H9 (cell line): ENCODE data around the gene LRMDA. TPM values are rescaled to one million over a fixed set of nuclear protein-coding genes. Genes with fewer than 3 reads are reported as not detected.

Experiments used
- DNase-seq: peaks from one replicate; pipeline ENCODE4 v3.0.0-alpha.2; 2017
- H2AFZ ChIP-seq: one replicate; pipeline ENCODE4 v1.6.1; 2013; ENCODE audit warnings: mild to moderate bottlenecking, low read length, control low read depth, moderate library complexity
- H2AK5ac ChIP-seq: 2 replicates; pipeline ENCODE4 v1.6.1; 2013; ENCODE audit warnings: low read length, control low read depth, mixed read lengths; ENCODE audit not compliant: insufficient read length
- H2BK120ac ChIP-seq: one replicate; pipeline ENCODE4 v1.6.1; 2013; ENCODE audit warnings: low read depth, mild to moderate bottlenecking, low read length, control low read depth, inconsistent platforms; ENCODE audit not compliant: poor library complexity, severe bottlenecking
- H2BK12ac ChIP-seq: 2 replicates; pipeline ENCODE4 v1.6.1; 2013; ENCODE audit warnings: low read length, control low read depth, mixed read lengths, low read depth; ENCODE audit not compliant: insufficient read length
- H2BK15ac ChIP-seq: 2 replicates; pipeline ENCODE4 v1.6.1; 2013; ENCODE audit warnings: low read depth, low read length, control low read depth
- H2BK20ac ChIP-seq: one replicate; pipeline ENCODE4 v1.6.1; 2013; ENCODE audit warnings: low read depth, mild to moderate bottlenecking, low read length, control low read depth, inconsistent platforms; ENCODE audit not compliant: poor library complexity, severe bottlenecking
- H2BK5ac ChIP-seq: 2 replicates; pipeline ENCODE4 v1.6.1; 2013; ENCODE audit warnings: low read length, control low read depth, mixed read lengths; ENCODE audit not compliant: insufficient read length
- H3K14ac ChIP-seq: 2 replicates; pipeline ENCODE4 v1.6.1; 2013; ENCODE audit warnings: low read length, control low read depth; ENCODE audit not compliant: insufficient read depth
- H3K18ac ChIP-seq: 2 replicates; pipeline ENCODE4 v1.6.1; 2013; ENCODE audit warnings: low read depth, mild to moderate bottlenecking, mixed read lengths, low read length, control low read depth; ENCODE audit not compliant: insufficient read length
- H3K23ac ChIP-seq: 2 replicates; pipeline ENCODE4 v1.6.1; 2013; ENCODE audit warnings: low read length, control low read depth, mixed read lengths, low read depth; ENCODE audit not compliant: insufficient read length
- H3K23me2 ChIP-seq: 2 replicates; pipeline ENCODE4 v1.6.1; 2013; ENCODE audit warnings: low read depth, mild to moderate bottlenecking, mixed read lengths, low read length, control low read depth; ENCODE audit not compliant: insufficient read length, poor library complexity, severe bottlenecking
- H3K27ac ChIP-seq: 2 replicates; pipeline ENCODE4 v1.5.1; 2013; ENCODE audit warnings: low read length, control low read depth, mixed read lengths, low read depth; ENCODE audit not compliant: insufficient read length
- H3K27me3 ChIP-seq: 2 replicates; pipeline ENCODE4 v1.6.1; 2013; ENCODE audit warnings: low read length, control low read depth, inconsistent platforms; ENCODE audit not compliant: insufficient read depth
- H3K4ac ChIP-seq: 2 replicates; pipeline ENCODE4 v1.6.1; 2013; ENCODE audit warnings: low read depth, mild to moderate bottlenecking, control low read depth, inconsistent platforms, low read length, moderate library complexity
- H3K4me1 ChIP-seq: 2 replicates; pipeline ENCODE4 v1.6.1; 2013; ENCODE audit warnings: low read length, control low read depth, inconsistent platforms; ENCODE audit not compliant: insufficient read depth
- H3K4me2 ChIP-seq: 2 replicates; pipeline ENCODE4 v1.6.1; 2013; ENCODE audit warnings: low read length, control low read depth, mixed read lengths; ENCODE audit not compliant: insufficient read length, insufficient read depth
- H3K56ac ChIP-seq: 2 replicates; pipeline ENCODE4 v1.6.1; 2013; ENCODE audit warnings: low read depth, mild to moderate bottlenecking, mixed read lengths, low read length, control low read depth; ENCODE audit not compliant: insufficient read length
- H3K79me1 ChIP-seq: 2 replicates; pipeline ENCODE4 v1.6.1; 2013; ENCODE audit warnings: low read depth, mild to moderate bottlenecking, moderate library complexity, low read length, control low read depth, inconsistent platforms; ENCODE audit not compliant: insufficient read depth, poor library complexity, severe bottlenecking
- H3K79me2 ChIP-seq: 2 replicates; pipeline ENCODE4 v1.6.1; 2013; ENCODE audit warnings: low read length, control low read depth, inconsistent platforms; ENCODE audit not compliant: insufficient read depth
- H3K9ac ChIP-seq: 2 replicates; pipeline ENCODE4 v1.6.1; 2013; ENCODE audit warnings: low read length, control low read depth, mixed read lengths; ENCODE audit not compliant: insufficient read length; ENCODE audit errors: extremely low read depth
- H3K9me3 ChIP-seq: one replicate; pipeline ENCODE4 v1.6.1; 2013; ENCODE audit warnings: low read depth, low read length, inconsistent platforms; ENCODE audit not compliant: control insufficient read depth
- H3T11ph ChIP-seq: one replicate; pipeline ENCODE4 v1.6.1; 2013; ENCODE audit warnings: mild to moderate bottlenecking, low read length, control low read depth, inconsistent platforms
- H4K20me1 ChIP-seq: one replicate; pipeline ENCODE4 v1.6.1; 2013; ENCODE audit not compliant: control insufficient read depth, insufficient read length, insufficient read depth
- H4K5ac ChIP-seq: 2 replicates; pipeline ENCODE4 v1.6.1; 2013; ENCODE audit warnings: low read depth, mild to moderate bottlenecking, mixed read lengths, low read length, control low read depth; ENCODE audit not compliant: insufficient read length
- H4K8ac ChIP-seq: replicated peaks from 2 replicates; pipeline ENCODE4 v1.6.1; 2013; ENCODE audit warnings: low read length, control low read depth, mixed read lengths, low read depth; ENCODE audit not compliant: insufficient read length
- H4K91ac ChIP-seq: 2 replicates; pipeline ENCODE4 v1.6.1; 2013; ENCODE audit warnings: low read depth, mild to moderate bottlenecking, moderate library complexity, mixed read lengths, low read length, control low read depth; ENCODE audit not compliant: insufficient read length
- H3K27ac Mint-ChIP-seq, 3 experiments: 2 replicates in 2 of 3; 3 replicates in 1 of 3; pipeline ENCODE4 v1.8.0; 2020 to 2021; ENCODE audit warnings: mixed read lengths in 3 of 3, mild to moderate bottlenecking in 1 of 3, moderate library complexity in 1 of 3
- H3K27me3 Mint-ChIP-seq: 2 replicates; pipeline ENCODE4 v1.8.0; 2021; ENCODE audit warnings: low read depth, mild to moderate bottlenecking, moderate library complexity, mixed read lengths
- H3K36me3 Mint-ChIP-seq, 3 experiments: 2 replicates in 2 of 3; 3 replicates in 1 of 3; pipeline ENCODE4 v1.8.0; 2020 to 2021; ENCODE audit warnings: low read depth in 3 of 3, mixed read lengths in 3 of 3; ENCODE audit not compliant: insufficient read depth in 1 of 3
- H3K4me1 Mint-ChIP-seq, 2 experiments: 2 replicates each; pipeline ENCODE4 v1.8.0; 2020; ENCODE audit warnings: mixed read lengths in 2 of 2
- H3K4me3 Mint-ChIP-seq, 2 experiments: 2 replicates in 1 of 2; 3 replicates in 1 of 2; pipeline ENCODE4 v1.8.0; 2020 to 2021; ENCODE audit warnings: mild to moderate bottlenecking in 2 of 2, mixed read lengths in 2 of 2, moderate library complexity in 1 of 2
- H3K9me3 Mint-ChIP-seq, 2 experiments: 2 replicates in 1 of 2; 3 replicates in 1 of 2; pipeline ENCODE4 v1.8.0; 2020; ENCODE audit warnings: mild to moderate bottlenecking in 2 of 2, mixed read lengths in 2 of 2, moderate library complexity in 1 of 2
- WGBS: extraction: QIAGEN DNeasy Blood & Tissue Kit; methylation state at CpG from one replicate; pipeline ENCODE4 v1.1.7; 2013; ENCODE audit warnings: missing lambda C conversion rate, low lambda C conversion rate, mixed read lengths; ENCODE audit not compliant: insufficient read length; ENCODE audit errors: extremely low coverage; 5-methylcytosine and 5-hydroxymethylcytosine counted together
- total RNA-seq: library from RNA; stranded (reverse); gene quantifications from 2 replicates; pipeline ENCODE4 v1.2.1, GENCODE V29; 2021
- TF ChIP-seq, protein P1 (sequence below): fragments of 200-600 bp; sonication (generic); conservative IDR thresholded peaks from 3 replicates; pipeline ENCODE4 v1.8.0; 2021; ENCODE audit warnings: antibody characterized with exemption, mild to moderate bottlenecking

LRMDA gene
- total RNA-seq, 1 experiment from 2014 or later = 1.8 TPM

DNA sequence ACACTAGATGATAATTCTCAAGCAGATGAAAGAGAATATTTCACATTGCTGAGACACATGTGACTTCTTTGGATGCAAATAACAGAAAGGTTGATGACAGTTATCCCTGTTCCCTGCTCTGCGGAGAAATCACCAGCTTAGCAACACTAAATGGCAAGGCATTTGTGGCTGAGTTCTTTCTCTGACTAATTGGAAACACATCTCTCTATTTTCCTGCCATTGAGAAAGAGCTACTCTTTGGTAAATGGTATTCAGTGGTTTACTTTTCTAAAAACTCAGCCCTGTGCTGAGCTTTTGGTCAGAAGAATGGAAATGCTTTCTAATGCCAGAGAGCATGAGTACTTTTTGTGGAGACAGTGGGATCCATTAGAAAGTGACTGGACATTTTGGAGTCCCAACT lies 771.4 kb downstream of the LRMDA start:
- no peaks in the 10 kb centered on the region for H3K79me2 ChIP-seq
- H3T11ph ChIP-seq = no peak overlapping the region
- Mint-ChIP-seq H3K27me3 (peaks cover 7% of the 10 kb centered on the region), H3K4me3 (no peak overlapping the region), H3K4me1 (peaks cover 7 to 28% of the 10 kb centered on the region in 2 experiments; a peak in 3 of 4 replicates), H3K27ac (no peak overlapping the region), H3K9me3 (peaks cover 0 to 8% of the 10 kb centered on the region in 2 experiments; a peak in 3 of 5 replicates), H3K36me3 (peaks cover 0 to 4% (median 0%) of the 10 kb centered on the region in 3 experiments; a peak in 3 of 7 replicates)
- H4K20me1 ChIP-seq = no peaks in the 10 kb centered on the region
- H3K23ac ChIP-seq = no peak overlapping the region
- H3K9ac ChIP-seq = no peak overlapping the region
- H3K14ac ChIP-seq = no peak overlapping the region
- no peak overlapping the region for H2BK120ac ChIP-seq
- no peak overlapping the region for H3K4me2 ChIP-seq
- no peaks in the 10 kb centered on the region for H3K79me1 ChIP-seq
- DNase-seq = no peak
- H3K4ac ChIP-seq = no peak overlapping the region
- no peak overlapping the region for H2BK15ac ChIP-seq
- no peak overlapping the region for H4K8ac ChIP-seq
- H3K27ac ChIP-seq = no peak overlapping the region
- H3K56ac ChIP-seq = no peak overlapping the region
- H2AFZ ChIP-seq = no peak overlapping the region
- H4K5ac ChIP-seq = no peak overlapping the region
- no peaks in the 10 kb centered on the region for H3K23me2 ChIP-seq
- H2BK20ac ChIP-seq = no peak overlapping the region
- H2AK5ac ChIP-seq = no peak overlapping the region
- H2BK12ac ChIP-seq = no peak overlapping the region
- no peaks in the 10 kb centered on the region; the same call in 1 of the 2 replicates for H3K4me1 ChIP-seq
- H3K18ac ChIP-seq = no peak overlapping the region
- H3K9me3 ChIP-seq = no peaks in the 10 kb centered on the region
- no CpG with 5 or more reads among the region's 1 CpG for WGBS
- H4K91ac ChIP-seq = no peak overlapping the region
- TF ChIP-seq, protein P1, sequence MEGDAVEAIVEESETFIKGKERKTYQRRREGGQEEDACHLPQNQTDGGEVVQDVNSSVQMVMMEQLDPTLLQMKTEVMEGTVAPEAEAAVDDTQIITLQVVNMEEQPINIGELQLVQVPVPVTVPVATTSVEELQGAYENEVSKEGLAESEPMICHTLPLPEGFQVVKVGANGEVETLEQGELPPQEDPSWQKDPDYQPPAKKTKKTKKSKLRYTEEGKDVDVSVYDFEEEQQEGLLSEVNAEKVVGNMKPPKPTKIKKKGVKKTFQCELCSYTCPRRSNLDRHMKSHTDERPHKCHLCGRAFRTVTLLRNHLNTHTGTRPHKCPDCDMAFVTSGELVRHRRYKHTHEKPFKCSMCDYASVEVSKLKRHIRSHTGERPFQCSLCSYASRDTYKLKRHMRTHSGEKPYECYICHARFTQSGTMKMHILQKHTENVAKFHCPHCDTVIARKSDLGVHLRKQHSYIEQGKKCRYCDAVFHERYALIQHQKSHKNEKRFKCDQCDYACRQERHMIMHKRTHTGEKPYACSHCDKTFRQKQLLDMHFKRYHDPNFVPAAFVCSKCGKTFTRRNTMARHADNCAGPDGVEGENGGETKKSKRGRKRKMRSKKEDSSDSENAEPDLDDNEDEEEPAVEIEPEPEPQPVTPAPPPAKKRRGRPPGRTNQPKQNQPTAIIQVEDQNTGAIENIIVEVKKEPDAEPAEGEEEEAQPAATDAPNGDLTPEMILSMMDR = no peak
- H3K27me3 ChIP-seq = no peaks in the 10 kb centered on the region
- H2BK5ac ChIP-seq = no peak overlapping the region
